GM23338 (cell line): ENCODE measurements around the gene ERC2. TPM values are rescaled to one million over a fixed set of nuclear protein-coding genes. Genes with fewer than 3 reads are reported as not detected.

Experiments
- EZH2phosphoT487 ChIP-seq: fragments of 200-600 bp; sonication (generic); IDR thresholded peaks from one replicate; pipeline ENCODE4 v1.8.1; 2018; ENCODE audit warnings: antibody characterized with exemption; ENCODE audit not compliant: unreplicated experiment
- NANOG ChIP-seq: IDR thresholded peaks from 2 replicates; pipeline ENCODE4 v1.6.1; 2016; ENCODE audit warnings: antibody characterized with exemption, borderline replicate concordance
- ZNF114 ChIP-seq: fragments of 250-450 bp; sonication (Bioruptor Pico); IDR thresholded peaks from 2 replicates; pipeline ENCODE4 v1.5.0; 2020; ENCODE audit warnings: mild to moderate bottlenecking, moderate library complexity
- polyA plus RNA-seq: library from polyadenylated mRNA; unstranded; fragments of >200 nt; fragmentation: Nextera tagmentation; extraction: Ambion mirVana; gene quantifications from 2 replicates; pipeline ENCODE4 v1.2.1, GENCODE V29; 2016
- total RNA-seq: library from RNA; depleted of rRNA; stranded (reverse); fragments of >200 nt; shearing (Covaris generic); gene quantifications from 2 replicates; pipeline ENCODE4 v1.2.3, GENCODE V29; 2014
- TF ChIP-seq, protein P1 (sequence below): fragments of 250-450 bp; sonication (Bioruptor Pico); IDR thresholded peaks from 2 replicates; pipeline ENCODE4 v1.5.0; 2020; ENCODE audit warnings: mild to moderate bottlenecking, moderate library complexity
- TF ChIP-seq, protein P2 (sequence below), 2 experiments: fragments of 200-600 bp in 1 of 2; sonication (generic) in 1 of 2; conservative IDR thresholded peaks; 2 replicates each; pipeline versions ENCODE4 v1.5.1 to v1.6.1; 2016 to 2017; ENCODE audit warnings: antibody characterized with exemption in 2 of 2, low read depth in 2 of 2, mild to moderate bottlenecking in 2 of 2, moderate library complexity in 1 of 2
- TF ChIP-seq, protein P3 (sequence below): IDR thresholded peaks from 2 replicates; pipeline ENCODE4 v1.6.1; 2016; ENCODE audit warnings: antibody characterized with exemption

Gene ERC2
- total and polyA plus RNA-seq, 2 experiments from 2014 or later: 11.8 to 13.7 TPM

DNA sequence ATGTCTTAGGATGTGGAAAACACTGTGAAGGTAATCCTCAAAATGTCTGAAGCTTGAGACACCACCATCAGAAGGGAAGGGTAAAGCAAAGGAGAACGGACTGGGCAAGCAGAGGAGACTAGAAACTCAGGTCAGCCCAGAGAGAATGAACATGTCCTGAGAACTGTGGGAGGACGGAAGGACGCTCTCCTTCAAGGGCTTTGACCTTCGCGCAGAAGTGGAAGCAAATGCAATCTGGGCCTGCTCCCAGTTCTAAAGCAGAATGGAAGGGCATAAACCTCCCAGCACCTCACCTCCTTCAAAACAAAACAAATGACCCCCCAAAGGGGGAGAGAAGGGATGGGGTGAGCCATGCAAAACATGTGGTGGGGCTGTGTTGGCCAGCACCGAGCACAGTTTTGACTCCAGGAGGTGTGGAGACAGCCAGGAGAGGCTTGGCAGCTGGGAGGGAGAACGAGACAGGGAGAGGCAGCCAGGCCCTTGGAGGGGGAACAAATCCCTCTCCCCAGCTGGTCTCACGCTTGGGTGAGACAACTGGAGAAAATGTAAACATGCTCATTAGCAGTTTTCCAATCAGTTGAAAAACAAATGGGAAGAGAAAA lies 758.8 kb downstream of the ERC2 start (continued):
- TF ChIP-seq, protein P1, sequence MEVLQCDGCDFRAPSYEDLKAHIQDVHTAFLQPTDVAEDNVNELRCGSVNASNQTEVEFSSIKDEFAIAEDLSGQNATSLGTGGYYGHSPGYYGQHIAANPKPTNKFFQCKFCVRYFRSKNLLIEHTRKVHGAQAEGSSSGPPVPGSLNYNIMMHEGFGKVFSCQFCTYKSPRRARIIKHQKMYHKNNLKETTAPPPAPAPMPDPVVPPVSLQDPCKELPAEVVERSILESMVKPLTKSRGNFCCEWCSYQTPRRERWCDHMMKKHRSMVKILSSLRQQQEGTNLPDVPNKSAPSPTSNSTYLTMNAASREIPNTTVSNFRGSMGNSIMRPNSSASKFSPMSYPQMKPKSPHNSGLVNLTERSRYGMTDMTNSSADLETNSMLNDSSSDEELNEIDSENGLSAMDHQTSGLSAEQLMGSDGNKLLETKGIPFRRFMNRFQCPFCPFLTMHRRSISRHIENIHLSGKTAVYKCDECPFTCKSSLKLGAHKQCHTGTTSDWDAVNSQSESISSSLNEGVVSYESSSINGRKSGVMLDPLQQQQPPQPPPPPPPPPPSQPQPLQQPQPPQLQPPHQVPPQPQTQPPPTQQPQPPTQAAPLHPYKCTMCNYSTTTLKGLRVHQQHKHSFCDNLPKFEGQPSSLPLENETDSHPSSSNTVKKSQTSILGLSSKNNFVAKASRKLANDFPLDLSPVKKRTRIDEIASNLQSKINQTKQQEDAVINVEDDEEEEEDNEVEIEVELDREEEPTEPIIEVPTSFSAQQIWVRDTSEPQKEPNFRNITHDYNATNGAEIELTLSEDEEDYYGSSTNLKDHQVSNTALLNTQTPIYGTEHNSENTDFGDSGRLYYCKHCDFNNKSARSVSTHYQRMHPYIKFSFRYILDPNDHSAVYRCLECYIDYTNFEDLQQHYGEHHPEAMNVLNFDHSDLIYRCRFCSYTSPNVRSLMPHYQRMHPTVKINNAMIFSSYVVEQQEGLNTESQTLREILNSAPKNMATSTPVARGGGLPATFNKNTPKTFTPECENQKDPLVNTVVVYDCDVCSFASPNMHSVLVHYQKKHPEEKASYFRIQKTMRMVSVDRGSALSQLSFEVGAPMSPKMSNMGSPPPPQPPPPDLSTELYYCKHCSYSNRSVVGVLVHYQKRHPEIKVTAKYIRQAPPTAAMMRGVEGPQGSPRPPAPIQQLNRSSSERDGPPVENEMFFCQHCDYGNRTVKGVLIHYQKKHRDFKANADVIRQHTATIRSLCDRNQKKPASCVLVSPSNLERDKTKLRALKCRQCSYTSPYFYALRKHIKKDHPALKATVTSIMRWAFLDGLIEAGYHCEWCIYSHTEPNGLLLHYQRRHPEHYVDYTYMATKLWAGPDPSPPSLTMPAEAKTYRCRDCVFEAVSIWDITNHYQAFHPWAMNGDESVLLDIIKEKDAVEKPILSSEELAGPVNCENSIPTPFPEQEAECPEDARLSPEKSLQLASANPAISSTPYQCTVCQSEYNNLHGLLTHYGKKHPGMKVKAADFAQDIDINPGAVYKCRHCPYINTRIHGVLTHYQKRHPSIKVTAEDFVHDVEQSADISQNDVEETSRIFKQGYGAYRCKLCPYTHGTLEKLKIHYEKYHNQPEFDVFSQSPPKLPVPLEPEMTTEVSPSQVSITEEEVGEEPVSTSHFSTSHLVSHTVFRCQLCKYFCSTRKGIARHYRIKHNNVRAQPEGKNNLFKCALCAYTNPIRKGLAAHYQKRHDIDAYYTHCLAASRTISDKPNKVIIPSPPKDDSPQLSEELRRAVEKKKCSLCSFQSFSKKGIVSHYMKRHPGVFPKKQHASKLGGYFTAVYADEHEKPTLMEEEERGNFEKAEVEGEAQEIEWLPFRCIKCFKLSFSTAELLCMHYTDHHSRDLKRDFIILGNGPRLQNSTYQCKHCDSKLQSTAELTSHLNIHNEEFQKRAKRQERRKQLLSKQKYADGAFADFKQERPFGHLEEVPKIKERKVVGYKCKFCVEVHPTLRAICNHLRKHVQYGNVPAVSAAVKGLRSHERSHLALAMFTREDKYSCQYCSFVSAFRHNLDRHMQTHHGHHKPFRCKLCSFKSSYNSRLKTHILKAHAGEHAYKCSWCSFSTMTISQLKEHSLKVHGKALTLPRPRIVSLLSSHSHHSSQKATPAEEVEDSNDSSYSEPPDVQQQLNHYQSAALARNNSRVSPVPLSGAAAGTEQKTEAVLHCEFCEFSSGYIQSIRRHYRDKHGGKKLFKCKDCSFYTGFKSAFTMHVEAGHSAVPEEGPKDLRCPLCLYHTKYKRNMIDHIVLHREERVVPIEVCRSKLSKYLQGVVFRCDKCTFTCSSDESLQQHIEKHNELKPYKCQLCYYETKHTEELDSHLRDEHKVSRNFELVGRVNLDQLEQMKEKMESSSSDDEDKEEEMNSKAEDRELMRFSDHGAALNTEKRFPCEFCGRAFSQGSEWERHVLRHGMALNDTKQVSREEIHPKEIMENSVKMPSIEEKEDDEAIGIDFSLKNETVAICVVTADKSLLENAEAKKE (CRISPR knock-in tag): no peak
- TF ChIP-seq ZNF114 (CRISPR knock-in tag): no peak
- TF ChIP-seq, protein P2, sequence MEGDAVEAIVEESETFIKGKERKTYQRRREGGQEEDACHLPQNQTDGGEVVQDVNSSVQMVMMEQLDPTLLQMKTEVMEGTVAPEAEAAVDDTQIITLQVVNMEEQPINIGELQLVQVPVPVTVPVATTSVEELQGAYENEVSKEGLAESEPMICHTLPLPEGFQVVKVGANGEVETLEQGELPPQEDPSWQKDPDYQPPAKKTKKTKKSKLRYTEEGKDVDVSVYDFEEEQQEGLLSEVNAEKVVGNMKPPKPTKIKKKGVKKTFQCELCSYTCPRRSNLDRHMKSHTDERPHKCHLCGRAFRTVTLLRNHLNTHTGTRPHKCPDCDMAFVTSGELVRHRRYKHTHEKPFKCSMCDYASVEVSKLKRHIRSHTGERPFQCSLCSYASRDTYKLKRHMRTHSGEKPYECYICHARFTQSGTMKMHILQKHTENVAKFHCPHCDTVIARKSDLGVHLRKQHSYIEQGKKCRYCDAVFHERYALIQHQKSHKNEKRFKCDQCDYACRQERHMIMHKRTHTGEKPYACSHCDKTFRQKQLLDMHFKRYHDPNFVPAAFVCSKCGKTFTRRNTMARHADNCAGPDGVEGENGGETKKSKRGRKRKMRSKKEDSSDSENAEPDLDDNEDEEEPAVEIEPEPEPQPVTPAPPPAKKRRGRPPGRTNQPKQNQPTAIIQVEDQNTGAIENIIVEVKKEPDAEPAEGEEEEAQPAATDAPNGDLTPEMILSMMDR (conservative IDR thresholded peaks at IDR 0.05; ENCODE audit: low read depth in 2 of 2): no peak
- TF ChIP-seq, protein P3, sequence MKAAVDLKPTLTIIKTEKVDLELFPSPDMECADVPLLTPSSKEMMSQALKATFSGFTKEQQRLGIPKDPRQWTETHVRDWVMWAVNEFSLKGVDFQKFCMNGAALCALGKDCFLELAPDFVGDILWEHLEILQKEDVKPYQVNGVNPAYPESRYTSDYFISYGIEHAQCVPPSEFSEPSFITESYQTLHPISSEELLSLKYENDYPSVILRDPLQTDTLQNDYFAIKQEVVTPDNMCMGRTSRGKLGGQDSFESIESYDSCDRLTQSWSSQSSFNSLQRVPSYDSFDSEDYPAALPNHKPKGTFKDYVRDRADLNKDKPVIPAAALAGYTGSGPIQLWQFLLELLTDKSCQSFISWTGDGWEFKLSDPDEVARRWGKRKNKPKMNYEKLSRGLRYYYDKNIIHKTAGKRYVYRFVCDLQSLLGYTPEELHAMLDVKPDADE: no peak
- no peak for TF ChIP-seq EZH2phosphoT487
- no peak for TF ChIP-seq NANOG
